DND-41 (cell line): ENCODE results near the gene ALDH9A1.

Experiments used
- EZH2 ChIP-seq: IDR thresholded peaks from 3 replicates; pipeline ENCODE4 v1.6.1; 2012; ENCODE audit warnings: borderline replicate concordance, low read depth, mild to moderate bottlenecking, moderate library complexity, low read length, inconsistent platforms; ENCODE audit not compliant: severe bottlenecking
- TF ChIP-seq, protein P1 (sequence below): IDR thresholded peaks from 2 replicates; pipeline ENCODE4 v1.5.1; 2012; ENCODE audit warnings: borderline replicate concordance, low read length, moderate library complexity, mild to moderate bottlenecking; ENCODE audit not compliant: poor library complexity, severe bottlenecking; ENCODE audit errors: extremely low read depth

DNA sequence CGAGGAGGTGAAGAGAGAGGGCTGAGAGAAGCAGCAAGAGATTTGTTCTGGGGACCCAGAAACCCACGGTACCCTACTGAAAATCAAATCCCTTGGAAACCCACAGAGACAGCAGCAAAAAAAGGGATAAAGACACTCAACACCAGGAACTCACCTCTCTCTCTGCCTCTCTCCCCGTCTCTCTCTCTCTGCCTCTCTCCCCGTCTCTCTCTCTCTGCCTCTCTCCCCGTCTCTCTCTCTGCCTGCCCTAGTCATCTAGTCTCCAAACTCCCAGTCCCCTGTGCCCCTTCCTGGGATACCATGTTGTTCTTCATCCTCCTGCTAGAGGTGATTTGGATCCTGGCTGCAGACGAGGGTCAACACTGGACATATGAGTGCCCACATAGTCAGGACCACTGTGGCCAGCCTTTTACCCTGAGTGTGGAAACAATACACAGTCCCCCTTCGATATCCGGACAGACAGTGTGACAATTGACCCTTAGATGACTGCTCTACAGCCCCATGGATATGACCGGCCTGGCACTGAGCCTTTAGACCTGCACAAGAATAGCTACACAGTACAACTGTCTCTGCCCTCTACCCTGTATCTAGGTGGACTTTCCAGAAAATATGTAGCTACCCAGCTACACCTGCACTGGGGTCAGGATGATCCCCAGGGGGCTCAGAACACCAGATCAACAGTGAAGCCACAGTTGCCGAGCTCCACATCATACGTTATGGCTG lies 9.8 kb upstream of the ALDH9A1 start:
- TF ChIP-seq, protein P1, sequence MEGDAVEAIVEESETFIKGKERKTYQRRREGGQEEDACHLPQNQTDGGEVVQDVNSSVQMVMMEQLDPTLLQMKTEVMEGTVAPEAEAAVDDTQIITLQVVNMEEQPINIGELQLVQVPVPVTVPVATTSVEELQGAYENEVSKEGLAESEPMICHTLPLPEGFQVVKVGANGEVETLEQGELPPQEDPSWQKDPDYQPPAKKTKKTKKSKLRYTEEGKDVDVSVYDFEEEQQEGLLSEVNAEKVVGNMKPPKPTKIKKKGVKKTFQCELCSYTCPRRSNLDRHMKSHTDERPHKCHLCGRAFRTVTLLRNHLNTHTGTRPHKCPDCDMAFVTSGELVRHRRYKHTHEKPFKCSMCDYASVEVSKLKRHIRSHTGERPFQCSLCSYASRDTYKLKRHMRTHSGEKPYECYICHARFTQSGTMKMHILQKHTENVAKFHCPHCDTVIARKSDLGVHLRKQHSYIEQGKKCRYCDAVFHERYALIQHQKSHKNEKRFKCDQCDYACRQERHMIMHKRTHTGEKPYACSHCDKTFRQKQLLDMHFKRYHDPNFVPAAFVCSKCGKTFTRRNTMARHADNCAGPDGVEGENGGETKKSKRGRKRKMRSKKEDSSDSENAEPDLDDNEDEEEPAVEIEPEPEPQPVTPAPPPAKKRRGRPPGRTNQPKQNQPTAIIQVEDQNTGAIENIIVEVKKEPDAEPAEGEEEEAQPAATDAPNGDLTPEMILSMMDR: no peak
- no peak for TF ChIP-seq EZH2
